WTC11 (cell line): ENCODE results near the gene COL20A1. TPM values are rescaled to one million over a fixed set of nuclear protein-coding genes. Genes with fewer than 3 reads are reported as not detected.

Source experiments
- ATAC-seq: fragments of 200-7000 bp; cut with Tn5 transposase; 2 replicates; pipeline ENCODE4 v1.10.0; 2021; ENCODE audit warnings: mild to moderate bottlenecking, moderate library complexity
- CTCF ChIA-PET: fragments of 300-600 bp; sonication (Branson Sonifier 250); formaldehyde crosslinking; loops from one replicate; lab custom pipeline; 2021; ENCODE audit warnings: antibody characterized with exemption; lab: Charles Lee
- POLR2A ChIA-PET: fragments of 350-600 bp; sonication (Branson Sonifier 250); formaldehyde crosslinking; loops from one replicate; lab custom pipeline; 2021; ENCODE audit warnings: antibody characterized with exemption; lab: Charles Lee
- DNase-seq: peaks from one replicate; pipeline ENCODE4 v3.0.0; 2021; ENCODE audit warnings: low spot score
- H3K27ac Mint-ChIP-seq: 2 replicates; pipeline ENCODE4 v1.8.0; 2021; ENCODE audit warnings: mixed read lengths
- H3K27me3 Mint-ChIP-seq: 2 replicates; pipeline ENCODE4 v1.8.0; 2021; ENCODE audit warnings: low read depth, mild to moderate bottlenecking, moderate library complexity, mixed read lengths
- H3K36me3 Mint-ChIP-seq: 2 replicates; pipeline ENCODE4 v1.8.0; 2021; ENCODE audit warnings: mixed read lengths
- H3K4me1 Mint-ChIP-seq: 2 replicates; pipeline ENCODE4 v1.8.0; 2022; ENCODE audit warnings: mixed read lengths
- H3K4me3 Mint-ChIP-seq: 2 replicates; pipeline ENCODE4 v1.8.0; 2021; ENCODE audit warnings: mild to moderate bottlenecking, moderate library complexity, mixed read lengths
- H3K9me3 Mint-ChIP-seq: 2 replicates; pipeline ENCODE4 v1.8.0; 2021; ENCODE audit warnings: mixed read lengths
- CBFB ChIP-seq: sonication (generic); formaldehyde crosslinking; IDR thresholded peaks from 2 replicates; pipeline ENCODE4 v1.8.1; 2022; ENCODE audit warnings: mild to moderate bottlenecking, low read depth, missing genetic modification reagents
- EMX1 ChIP-seq: fragments of 250-450 bp; sonication (Bioruptor Pico); IDR thresholded peaks from 2 replicates; pipeline ENCODE4 v1.8.0; 2021; ENCODE audit warnings: mild to moderate bottlenecking
- ESRRA ChIP-seq: sonication (generic); formaldehyde crosslinking; IDR thresholded peaks from 2 replicates; pipeline ENCODE4 v1.8.1; 2022; ENCODE audit warnings: mild to moderate bottlenecking, missing genetic modification reagents, borderline replicate concordance
- FOXJ3 ChIP-seq: sonication (generic); formaldehyde crosslinking; IDR thresholded peaks from 2 replicates; pipeline ENCODE4 v1.9.0; 2021; ENCODE audit warnings: missing genetic modification reagents, mild to moderate bottlenecking, borderline replicate concordance
- GRHL2 ChIP-seq: fragments of 250-450 bp; sonication (Bioruptor Pico); IDR thresholded peaks from 2 replicates; pipeline ENCODE4 v1.8.0; 2022; ENCODE audit warnings: mild to moderate bottlenecking, moderate library complexity; ENCODE audit not compliant: insufficient replicate concordance, severe bottlenecking
- GTF2I ChIP-seq: fragments of 250-450 bp; sonication (Bioruptor Pico); conservative IDR thresholded peaks from 2 replicates; pipeline ENCODE4 v1.4.0; 2021; ENCODE audit warnings: mild to moderate bottlenecking
- HMGA2 ChIP-seq: fragments of 250-450 bp; sonication (Bioruptor Pico); IDR thresholded peaks from 2 replicates; pipeline ENCODE4 v1.4.0; 2021; ENCODE audit warnings: mild to moderate bottlenecking, moderate library complexity
- KAT7 ChIP-seq: sonication (generic); formaldehyde crosslinking; IDR thresholded peaks from 2 replicates; pipeline ENCODE4 v1.8.1; 2023; ENCODE audit warnings: missing genetic modification reagents, mild to moderate bottlenecking, borderline replicate concordance
- MYBL2 ChIP-seq: sonication (generic); formaldehyde crosslinking; IDR thresholded peaks from 2 replicates; pipeline ENCODE4 v1.8.1; 2023; ENCODE audit warnings: mild to moderate bottlenecking, moderate library complexity, missing genetic modification reagents
- NFATC4 ChIP-seq: fragments of 250-450 bp; sonication (Bioruptor Pico); IDR thresholded peaks from 2 replicates; pipeline ENCODE4 v1.9.0; 2021; ENCODE audit warnings: mild to moderate bottlenecking
- NR2C2 ChIP-seq: sonication (generic); formaldehyde crosslinking; IDR thresholded peaks from 2 replicates; pipeline ENCODE4 v1.8.0; 2022; ENCODE audit warnings: mild to moderate bottlenecking, missing genetic modification reagents
- SOX15 ChIP-seq: fragments of 250-450 bp; sonication (Bioruptor Pico); IDR thresholded peaks from 2 replicates; pipeline ENCODE4 v1.9.0; 2021; ENCODE audit warnings: mild to moderate bottlenecking
- SP1 ChIP-seq: sonication (generic); formaldehyde crosslinking; conservative IDR thresholded peaks from 2 replicates; pipeline ENCODE4 v1.8.1; 2022; ENCODE audit warnings: missing genetic modification reagents
- ZNF219 ChIP-seq: sonication (generic); formaldehyde crosslinking; IDR thresholded peaks from 2 replicates; pipeline ENCODE4 v1.8.0; 2023; ENCODE audit warnings: missing genetic modification reagents, mild to moderate bottlenecking, borderline replicate concordance
- ZNF423 ChIP-seq: fragments of 250-450 bp; sonication (Bioruptor Pico); IDR thresholded peaks from 2 replicates; pipeline ENCODE4 v2.1.2; 2022; ENCODE audit warnings: mild to moderate bottlenecking, moderate library complexity
- ZNF532 ChIP-seq: fragments of 250-450 bp; sonication (Bioruptor Pico); IDR thresholded peaks from 2 replicates; pipeline ENCODE4 v1.9.0; 2021; ENCODE audit warnings: mild to moderate bottlenecking, borderline replicate concordance
- total RNA-seq: library from RNA; stranded (reverse); gene quantifications from 3 replicates; pipeline ENCODE4 v1.2.3, GENCODE V29; 2021
- TF ChIP-seq, protein P1 (sequence below): sonication (generic); formaldehyde crosslinking; IDR thresholded peaks from 2 replicates; pipeline ENCODE4 v1.8.0; 2023; ENCODE audit warnings: mild to moderate bottlenecking, missing genetic modification reagents
- TF ChIP-seq, protein P2 (sequence below): sonication (generic); formaldehyde crosslinking; IDR thresholded peaks from 2 replicates; pipeline ENCODE4 v1.8.1; 2023; ENCODE audit warnings: mild to moderate bottlenecking, missing genetic modification reagents, borderline replicate concordance
- TF ChIP-seq, protein P3 (sequence below): sonication (generic); formaldehyde crosslinking; IDR thresholded peaks from 2 replicates; pipeline ENCODE4 v1.8.0; 2022; ENCODE audit warnings: mild to moderate bottlenecking, missing genetic modification reagents
- TF ChIP-seq, protein P4 (sequence below): sonication (generic); formaldehyde crosslinking; IDR thresholded peaks from 2 replicates; pipeline ENCODE4 v1.8.1; 2022; ENCODE audit warnings: low read depth, mild to moderate bottlenecking, moderate library complexity, missing genetic modification reagents, borderline replicate concordance
- TF ChIP-seq, protein P5 (sequence below): sonication (generic); formaldehyde crosslinking; IDR thresholded peaks from 2 replicates; pipeline ENCODE4 v1.8.0; 2022; ENCODE audit warnings: mild to moderate bottlenecking, missing genetic modification reagents

COL20A1 gene
- total RNA-seq, 1 experiment from 2014 or later = 1.3 TPM

DNA sequence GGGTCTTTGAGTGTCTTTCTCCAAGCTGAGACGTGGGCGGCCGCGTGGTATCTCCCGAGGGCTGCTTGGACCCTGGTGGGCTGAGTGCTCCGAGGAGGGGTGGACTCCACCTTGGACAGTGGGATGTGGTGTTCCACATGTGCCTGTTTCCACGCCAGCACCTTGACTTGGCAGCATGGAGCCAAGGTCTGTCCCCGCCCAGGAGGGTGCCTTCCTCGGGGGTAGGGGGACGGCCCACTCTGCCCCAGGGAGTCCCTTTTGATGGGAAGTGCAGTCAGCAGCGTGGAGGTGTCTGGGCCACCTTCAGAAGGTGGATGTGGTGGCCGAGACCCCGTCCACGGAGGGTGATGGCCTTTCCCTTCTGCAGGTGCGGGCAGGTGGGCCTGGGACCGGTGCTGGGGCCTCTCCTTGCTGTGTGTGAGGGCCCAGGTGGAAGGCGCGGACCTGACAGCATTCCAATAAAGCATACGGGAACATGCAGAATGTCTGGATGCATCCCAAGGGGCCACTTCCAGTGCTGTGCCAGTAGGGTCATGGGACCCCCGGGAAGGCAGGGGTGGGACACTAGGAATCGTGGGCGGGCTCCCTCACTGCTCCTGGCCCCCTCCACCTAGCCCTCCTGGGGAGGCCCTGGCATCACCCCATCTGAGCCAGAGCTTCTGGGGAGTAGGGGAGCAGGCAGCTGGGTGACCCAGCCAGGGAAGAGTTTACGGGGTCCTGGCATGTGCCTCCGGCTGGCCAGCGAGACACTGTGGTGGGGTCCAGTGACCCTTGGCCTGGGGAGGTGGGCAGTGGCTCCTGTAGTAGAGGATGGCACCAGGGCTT is 3.5 kb upstream of the COL20A1 start (continued):
- TF ChIP-seq, protein P1, sequence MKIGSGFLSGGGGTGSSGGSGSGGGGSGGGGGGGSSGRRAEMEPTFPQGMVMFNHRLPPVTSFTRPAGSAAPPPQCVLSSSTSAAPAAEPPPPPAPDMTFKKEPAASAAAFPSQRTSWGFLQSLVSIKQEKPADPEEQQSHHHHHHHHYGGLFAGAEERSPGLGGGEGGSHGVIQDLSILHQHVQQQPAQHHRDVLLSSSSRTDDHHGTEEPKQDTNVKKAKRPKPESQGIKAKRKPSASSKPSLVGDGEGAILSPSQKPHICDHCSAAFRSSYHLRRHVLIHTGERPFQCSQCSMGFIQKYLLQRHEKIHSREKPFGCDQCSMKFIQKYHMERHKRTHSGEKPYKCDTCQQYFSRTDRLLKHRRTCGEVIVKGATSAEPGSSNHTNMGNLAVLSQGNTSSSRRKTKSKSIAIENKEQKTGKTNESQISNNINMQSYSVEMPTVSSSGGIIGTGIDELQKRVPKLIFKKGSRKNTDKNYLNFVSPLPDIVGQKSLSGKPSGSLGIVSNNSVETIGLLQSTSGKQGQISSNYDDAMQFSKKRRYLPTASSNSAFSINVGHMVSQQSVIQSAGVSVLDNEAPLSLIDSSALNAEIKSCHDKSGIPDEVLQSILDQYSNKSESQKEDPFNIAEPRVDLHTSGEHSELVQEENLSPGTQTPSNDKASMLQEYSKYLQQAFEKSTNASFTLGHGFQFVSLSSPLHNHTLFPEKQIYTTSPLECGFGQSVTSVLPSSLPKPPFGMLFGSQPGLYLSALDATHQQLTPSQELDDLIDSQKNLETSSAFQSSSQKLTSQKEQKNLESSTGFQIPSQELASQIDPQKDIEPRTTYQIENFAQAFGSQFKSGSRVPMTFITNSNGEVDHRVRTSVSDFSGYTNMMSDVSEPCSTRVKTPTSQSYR = no peak
- TF ChIP-seq ZNF219 (CRISPR knock-in tag) = no peak
- TF ChIP-seq MYBL2 (CRISPR knock-in tag) = no peak
- TF ChIP-seq, all 79 proteins: peak for 0

GRCh38 chr20:63290136-63290676 is 2.8 kb upstream of the COL20A1 start:
- H3K4me3 Mint-ChIP-seq = no peak overlapping the region
- TF ChIP-seq SOX15 (no peak), CBFB (CRISPR knock-in tag) (no peak), ZNF423 (CRISPR knock-in tag) (no peak), GTF2I (CRISPR knock-in tag) (no peak), FOXJ3 (CRISPR knock-in tag) (no peak), HMGA2 (no peak), NR2C2 (CRISPR knock-in tag) (no peak), EMX1 (CRISPR knock-in tag) (no peak), SP1 (CRISPR knock-in tag) (no peak), GRHL2 (no peak), ZNF532 (CRISPR knock-in tag) (no peak), ESRRA (CRISPR knock-in tag) (no peak), KAT7 (no peak), NFATC4 (CRISPR knock-in tag) (no peak)
- TF ChIP-seq, protein P2, sequence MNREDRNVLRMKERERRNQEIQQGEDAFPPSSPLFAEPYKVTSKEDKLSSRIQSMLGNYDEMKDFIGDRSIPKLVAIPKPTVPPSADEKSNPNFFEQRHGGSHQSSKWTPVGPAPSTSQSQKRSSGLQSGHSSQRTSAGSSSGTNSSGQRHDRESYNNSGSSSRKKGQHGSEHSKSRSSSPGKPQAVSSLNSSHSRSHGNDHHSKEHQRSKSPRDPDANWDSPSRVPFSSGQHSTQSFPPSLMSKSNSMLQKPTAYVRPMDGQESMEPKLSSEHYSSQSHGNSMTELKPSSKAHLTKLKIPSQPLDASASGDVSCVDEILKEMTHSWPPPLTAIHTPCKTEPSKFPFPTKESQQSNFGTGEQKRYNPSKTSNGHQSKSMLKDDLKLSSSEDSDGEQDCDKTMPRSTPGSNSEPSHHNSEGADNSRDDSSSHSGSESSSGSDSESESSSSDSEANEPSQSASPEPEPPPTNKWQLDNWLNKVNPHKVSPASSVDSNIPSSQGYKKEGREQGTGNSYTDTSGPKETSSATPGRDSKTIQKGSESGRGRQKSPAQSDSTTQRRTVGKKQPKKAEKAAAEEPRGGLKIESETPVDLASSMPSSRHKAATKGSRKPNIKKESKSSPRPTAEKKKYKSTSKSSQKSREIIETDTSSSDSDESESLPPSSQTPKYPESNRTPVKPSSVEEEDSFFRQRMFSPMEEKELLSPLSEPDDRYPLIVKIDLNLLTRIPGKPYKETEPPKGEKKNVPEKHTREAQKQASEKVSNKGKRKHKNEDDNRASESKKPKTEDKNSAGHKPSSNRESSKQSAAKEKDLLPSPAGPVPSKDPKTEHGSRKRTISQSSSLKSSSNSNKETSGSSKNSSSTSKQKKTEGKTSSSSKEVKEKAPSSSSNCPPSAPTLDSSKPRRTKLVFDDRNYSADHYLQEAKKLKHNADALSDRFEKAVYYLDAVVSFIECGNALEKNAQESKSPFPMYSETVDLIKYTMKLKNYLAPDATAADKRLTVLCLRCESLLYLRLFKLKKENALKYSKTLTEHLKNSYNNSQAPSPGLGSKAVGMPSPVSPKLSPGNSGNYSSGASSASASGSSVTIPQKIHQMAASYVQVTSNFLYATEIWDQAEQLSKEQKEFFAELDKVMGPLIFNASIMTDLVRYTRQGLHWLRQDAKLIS (CRISPR knock-in tag) = no peak
- TF ChIP-seq, protein P3, sequence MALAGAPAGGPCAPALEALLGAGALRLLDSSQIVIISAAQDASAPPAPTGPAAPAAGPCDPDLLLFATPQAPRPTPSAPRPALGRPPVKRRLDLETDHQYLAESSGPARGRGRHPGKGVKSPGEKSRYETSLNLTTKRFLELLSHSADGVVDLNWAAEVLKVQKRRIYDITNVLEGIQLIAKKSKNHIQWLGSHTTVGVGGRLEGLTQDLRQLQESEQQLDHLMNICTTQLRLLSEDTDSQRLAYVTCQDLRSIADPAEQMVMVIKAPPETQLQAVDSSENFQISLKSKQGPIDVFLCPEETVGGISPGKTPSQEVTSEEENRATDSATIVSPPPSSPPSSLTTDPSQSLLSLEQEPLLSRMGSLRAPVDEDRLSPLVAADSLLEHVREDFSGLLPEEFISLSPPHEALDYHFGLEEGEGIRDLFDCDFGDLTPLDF (CRISPR knock-in tag) = no peak
- TF ChIP-seq, protein P4, sequence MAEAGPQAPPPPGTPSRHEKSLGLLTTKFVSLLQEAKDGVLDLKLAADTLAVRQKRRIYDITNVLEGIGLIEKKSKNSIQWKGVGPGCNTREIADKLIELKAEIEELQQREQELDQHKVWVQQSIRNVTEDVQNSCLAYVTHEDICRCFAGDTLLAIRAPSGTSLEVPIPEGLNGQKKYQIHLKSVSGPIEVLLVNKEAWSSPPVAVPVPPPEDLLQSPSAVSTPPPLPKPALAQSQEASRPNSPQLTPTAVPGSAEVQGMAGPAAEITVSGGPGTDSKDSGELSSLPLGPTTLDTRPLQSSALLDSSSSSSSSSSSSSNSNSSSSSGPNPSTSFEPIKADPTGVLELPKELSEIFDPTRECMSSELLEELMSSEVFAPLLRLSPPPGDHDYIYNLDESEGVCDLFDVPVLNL (CRISPR knock-in tag) = no peak
- TF ChIP-seq, protein P5, sequence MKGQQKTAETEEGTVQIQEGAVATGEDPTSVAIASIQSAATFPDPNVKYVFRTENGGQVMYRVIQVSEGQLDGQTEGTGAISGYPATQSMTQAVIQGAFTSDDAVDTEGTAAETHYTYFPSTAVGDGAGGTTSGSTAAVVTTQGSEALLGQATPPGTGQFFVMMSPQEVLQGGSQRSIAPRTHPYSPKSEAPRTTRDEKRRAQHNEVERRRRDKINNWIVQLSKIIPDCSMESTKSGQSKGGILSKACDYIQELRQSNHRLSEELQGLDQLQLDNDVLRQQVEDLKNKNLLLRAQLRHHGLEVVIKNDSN = no peak

More at GRCh38 chr20:63290136-63290676, 2.8 kb upstream of the COL20A1 start:
- Mint-ChIP-seq H3K27ac (no peak overlapping the region), H3K4me1 (peaks cover 8% of the 10 kb centered on the region), H3K9me3 (no peaks in the 10 kb centered on the region), H3K27me3 (peaks cover 1% of the 10 kb centered on the region), H3K36me3 (peaks cover 12% of the 10 kb centered on the region)
- no peak for DNase-seq
- ChIA-PET POLR2A (interaction anchor here (0.7 kb wide), 1 partner anchor 18 kb away, joined by 3 read pairs; no protein-coding TSS in a partner anchor), CTCF (interaction anchor here (1.0 to 8.1 kb wide), 14 partner anchors 9 to 206 kb away, joined by 3 to 79 read pairs (median 8); partner anchors contain the start of genes ARFGAP1 and NKAIN4)
- no peak for ATAC-seq
